ENCODE results near the gene RIOX2.
"Not testable (repeated sequence)": the region's sequence is repeated elsewhere in the genome, so short reads cannot be mapped to it uniquely, and the experiment has no call there.

The RIOX2 gene

GRCh38 chr3:97909830-97910229 is 62.4 kb downstream of the RIOX2 start:
- not testable (repeated sequence) for DNase-seq

- DNase-seq = no peak
These were observed 70.7 kb downstream of the RIOX2 start for GRCh38 chr3:97901313-97902248.

- no peak for DNase-seq
These were observed 72.9 kb downstream of the RIOX2 start for GRCh38 chr3:97899331-97899730.

- DNase-seq = no peak
These were observed 75.7 kb downstream of the RIOX2 start for GRCh38 chr3:97896547-97896946.

GRCh38 chr3:97896129-97896528 is 76.1 kb downstream of the RIOX2 start:
- DNase-seq = no peak

- no peak for DNase-seq
These were observed 77.0 kb downstream of the RIOX2 start for GRCh38 chr3:97895216-97895615.

GRCh38 chr3:97892852-97893251 is 79.4 kb downstream of the RIOX2 start:
- DNase-seq = no peak

All from activated CD4-positive, CD25-positive, alpha-beta regulatory T cell (primary cell).